HL-60/S4 (cell line): ENCODE data around the gene KSR1.

ENCODE experiments used
- in situ Hi-C: fragments of 300-500 bp; cut with MboI; formaldehyde crosslinking; loops from 2 replicates; pipeline ENCODE4 v1.14.3; 2022; ENCODE audit warnings: low sequenced_read_pairs

Gene KSR1

DNA sequence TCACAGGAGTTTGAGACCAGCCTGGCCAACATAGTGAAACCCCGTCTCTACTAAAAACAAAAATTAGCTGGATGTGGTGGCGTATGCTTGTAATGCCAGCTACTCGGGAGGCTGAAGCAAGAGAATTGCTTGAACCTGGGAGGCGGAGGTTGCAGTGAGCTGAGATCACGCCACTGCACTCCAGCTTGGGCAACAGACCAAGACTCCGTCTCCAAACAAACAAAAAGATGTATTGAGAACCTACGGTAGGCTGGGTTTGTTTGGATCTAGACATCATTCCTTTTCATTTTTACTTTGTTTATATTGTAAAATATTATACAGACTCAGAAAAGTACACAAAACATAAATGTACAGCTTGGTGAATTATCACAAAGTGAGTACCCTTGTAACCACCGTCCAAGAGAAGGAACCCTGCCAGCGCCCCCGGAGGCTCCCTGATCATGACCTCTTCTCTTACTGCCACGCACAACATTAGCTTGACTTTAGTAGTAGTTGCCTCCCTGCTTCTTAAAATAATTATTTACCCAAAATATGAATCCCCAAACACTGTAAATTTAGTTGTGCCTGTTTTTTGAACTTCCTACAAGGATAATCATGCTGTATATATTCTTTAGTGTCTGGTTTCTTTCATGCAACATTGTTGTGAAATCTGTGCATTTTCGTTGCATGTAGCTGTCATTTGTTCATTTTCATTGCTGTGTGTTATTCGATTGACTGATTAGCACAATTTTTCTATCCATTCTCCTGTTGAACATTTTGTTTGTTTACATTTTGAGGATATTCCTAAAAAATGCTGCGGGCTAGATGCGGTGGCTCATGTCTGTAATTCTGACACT lies 56.5 kb downstream of the KSR1 start:
- in situ Hi-C loops: no loop called here

GRCh38 chr17:27513849-27514248 lies 57.6 kb downstream of the KSR1 start:
- in situ Hi-C loops: no loop called here

GRCh38 chr17:27514595-27515413 lies 58.6 kb downstream of the KSR1 start:
- in situ Hi-C loops: no loop called here

GRCh38 chr17:27518048-27518447 lies 61.8 kb downstream of the KSR1 start:
- in situ Hi-C loops: no loop called here

DNA sequence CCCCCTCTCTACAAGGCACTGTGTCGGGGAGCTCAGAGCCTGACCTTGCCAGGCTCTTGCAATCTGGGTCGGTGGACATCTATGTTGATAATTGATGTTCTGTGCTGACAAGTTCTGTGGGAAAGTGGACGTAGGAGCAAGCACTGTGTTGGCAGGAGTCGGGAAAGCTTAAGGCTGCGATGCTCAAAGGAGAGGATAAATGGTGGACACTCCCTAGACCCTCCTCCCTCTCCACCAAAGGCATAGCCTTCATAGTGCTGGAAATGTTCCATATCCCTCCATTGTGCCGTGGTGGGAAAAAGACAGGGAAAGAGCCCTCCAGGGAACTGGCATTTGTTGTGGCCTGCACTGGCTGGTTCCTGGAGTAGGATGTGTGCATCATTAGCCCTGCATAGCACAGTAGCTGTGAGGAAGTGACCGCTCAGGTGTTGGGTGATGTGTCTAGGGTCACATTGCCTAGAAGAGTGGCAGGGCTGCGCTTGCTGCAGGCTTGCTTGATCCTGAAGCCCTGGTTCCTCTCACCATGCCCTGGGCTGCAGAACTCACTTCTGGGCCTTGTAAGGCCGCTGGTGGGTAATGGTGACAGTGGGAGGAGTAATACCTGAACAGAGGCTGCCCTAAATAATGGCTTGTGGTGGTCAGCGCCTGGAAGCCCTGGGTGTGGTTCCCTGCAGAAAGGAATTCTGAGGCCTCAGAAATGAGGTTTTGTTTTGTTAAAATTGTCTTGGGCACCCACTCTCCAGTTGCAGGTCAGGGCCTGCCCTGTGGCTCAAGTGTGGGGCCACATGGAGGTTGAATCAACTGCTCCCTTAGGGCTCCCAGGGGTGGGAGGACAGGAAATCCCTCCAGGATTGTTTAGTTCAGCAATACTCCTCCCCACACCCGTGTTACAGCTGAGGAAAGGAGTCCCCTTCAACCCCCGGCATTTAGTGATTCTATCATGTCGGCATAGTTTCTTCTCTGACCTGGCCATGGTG lies 62.6 kb downstream of the KSR1 start:
- in situ Hi-C loops: no loop called here

DNA sequence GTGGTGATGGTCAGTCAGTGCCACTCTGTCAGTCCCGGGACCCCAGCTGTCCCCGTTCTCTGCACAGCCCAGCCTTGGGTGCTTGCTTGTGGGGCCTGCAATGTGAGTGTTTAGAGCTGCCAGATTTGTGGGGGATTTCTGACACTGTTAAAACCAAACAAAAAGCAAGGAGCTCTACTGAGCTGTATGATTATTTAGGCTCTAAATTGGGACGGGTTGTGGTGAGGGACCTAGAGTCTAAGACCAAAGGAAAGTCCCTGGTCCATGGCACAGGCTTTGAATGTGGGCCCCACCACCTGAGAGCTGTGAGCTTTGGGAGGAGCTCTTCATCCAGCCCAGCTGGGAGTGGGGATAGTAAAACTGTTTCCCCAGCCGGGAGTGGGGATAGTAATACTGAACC lies 63.3 kb downstream of the KSR1 start:
- in situ Hi-C loops: no loop called here

DNA sequence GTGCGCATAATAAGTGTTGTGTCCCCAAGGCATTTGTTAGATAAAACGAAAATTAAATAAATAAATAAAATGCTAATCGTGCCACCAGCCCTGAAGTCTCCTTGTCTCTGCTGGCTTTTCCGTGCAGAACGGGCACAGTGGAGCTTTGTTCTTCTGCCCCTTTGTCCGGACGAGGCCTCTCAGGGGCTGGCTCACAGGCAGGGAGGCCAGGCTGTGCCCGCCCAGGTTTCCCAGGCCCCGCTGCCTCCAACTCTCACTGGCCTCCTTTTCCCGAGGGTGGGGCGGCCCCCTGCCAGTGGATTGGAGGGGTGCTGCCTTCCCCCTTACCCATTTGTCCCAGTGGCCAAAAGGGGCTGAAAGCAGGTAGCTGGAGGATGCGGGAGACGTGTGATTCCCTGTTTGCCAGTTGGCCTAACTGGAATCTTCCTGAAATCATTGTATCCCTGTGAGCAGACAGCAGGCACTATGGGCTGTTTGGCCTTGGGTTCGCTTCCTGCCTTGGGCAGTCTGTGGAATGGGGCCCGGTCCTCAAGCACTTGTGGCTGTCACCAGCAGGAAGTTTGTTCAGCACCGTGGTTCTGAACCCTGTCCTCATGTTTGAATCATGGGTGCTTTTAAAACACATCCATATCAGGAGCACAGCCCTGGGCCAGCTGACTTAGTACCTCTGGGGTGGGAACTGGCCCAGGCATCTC lies 64.4 kb downstream of the KSR1 start:
- in situ Hi-C loops: no loop called here

- in situ Hi-C loops: no loop called here
These were observed 65.2 kb downstream of the KSR1 start for GRCh38 chr17:27521281-27522027.

- in situ Hi-C loops: no loop called here
These were observed 65.9 kb downstream of the KSR1 start for GRCh38 chr17:27522028-27522635.

GRCh38 chr17:27523712-27524111 lies 67.5 kb downstream of the KSR1 start:
- in situ Hi-C loops: no loop called here

- in situ Hi-C loops: no loop called here
These were observed 68.3 kb downstream of the KSR1 start for GRCh38 chr17:27524594-27524993.

DNA sequence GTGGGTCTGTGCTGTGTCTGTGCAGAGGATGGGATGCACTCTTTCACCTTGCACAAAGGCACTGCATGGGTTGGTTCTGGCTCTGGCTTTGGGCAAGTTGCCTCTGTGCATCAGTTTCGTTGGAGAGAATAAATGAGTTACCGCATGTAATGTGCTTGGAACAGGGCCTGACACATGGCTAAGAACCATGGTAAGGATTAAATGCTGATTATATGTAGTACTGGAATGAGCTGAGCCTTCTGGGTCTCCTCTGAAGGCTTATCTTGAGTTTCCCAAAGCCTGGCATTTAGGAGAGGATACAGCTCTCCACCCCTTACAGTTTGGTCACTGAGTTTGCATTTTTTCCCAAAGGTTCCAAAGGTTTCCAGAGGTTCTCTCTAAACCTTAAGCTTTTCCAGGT lies 69.1 kb downstream of the KSR1 start:
- in situ Hi-C loops: no loop called here

- in situ Hi-C loops: no loop called here
These were observed 69.8 kb downstream of the KSR1 start for GRCh38 chr17:27525836-27526603.

DNA sequence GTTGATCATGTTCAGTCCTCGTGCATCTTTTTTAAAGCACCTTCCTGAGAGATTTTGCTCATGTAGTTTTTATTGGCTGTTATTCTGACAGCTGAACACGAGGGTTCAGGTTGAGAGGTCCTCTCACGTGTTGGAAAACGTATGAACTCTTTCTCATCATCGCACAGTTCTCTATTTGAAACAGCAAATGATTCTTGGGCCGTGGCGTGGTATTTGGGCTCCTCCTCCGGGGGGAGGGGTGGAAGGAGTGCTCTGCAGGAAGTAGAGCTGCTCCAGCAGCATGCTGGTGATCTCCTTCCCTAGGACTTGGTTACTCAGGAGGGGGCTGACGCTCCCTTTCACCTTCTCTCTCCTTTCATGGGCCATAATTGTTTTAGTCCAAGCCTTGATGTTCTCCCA lies 70.4 kb downstream of the KSR1 start:
- in situ Hi-C loops: no loop called here

- in situ Hi-C loops: no loop called here
These were observed 73.1 kb downstream of the KSR1 start for GRCh38 chr17:27529230-27529796.

GRCh38 chr17:27530764-27531391 lies 74.6 kb downstream of the KSR1 start:
- in situ Hi-C loops: no loop called here

DNA sequence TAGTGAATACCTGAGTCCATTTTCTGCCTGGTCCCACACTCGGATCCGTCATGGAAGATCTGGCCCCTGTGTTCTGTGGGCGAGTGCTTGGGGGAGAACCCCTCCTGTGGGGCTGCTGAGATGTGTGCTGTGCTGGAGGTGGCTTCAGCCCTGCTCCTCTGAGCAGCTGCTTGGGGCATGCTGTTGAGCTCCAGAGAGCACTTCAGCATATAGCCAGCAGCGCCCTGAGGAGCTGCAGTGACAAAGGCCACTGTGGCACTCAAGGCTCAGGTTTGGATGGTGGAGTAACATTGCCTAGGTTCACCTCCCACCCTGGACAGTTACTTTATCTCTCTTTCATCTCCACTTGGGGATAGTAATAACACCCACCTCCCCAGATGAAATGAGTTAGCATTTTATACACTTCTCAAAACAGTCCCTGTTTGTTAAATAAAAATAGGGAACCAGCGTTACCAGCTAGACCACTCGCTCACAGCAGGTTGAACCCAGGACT lies 75.3 kb downstream of the KSR1 start:
- in situ Hi-C loops: no loop called here
